ENCODE results near the gene CDC45.

CDC45 gene

DNA sequence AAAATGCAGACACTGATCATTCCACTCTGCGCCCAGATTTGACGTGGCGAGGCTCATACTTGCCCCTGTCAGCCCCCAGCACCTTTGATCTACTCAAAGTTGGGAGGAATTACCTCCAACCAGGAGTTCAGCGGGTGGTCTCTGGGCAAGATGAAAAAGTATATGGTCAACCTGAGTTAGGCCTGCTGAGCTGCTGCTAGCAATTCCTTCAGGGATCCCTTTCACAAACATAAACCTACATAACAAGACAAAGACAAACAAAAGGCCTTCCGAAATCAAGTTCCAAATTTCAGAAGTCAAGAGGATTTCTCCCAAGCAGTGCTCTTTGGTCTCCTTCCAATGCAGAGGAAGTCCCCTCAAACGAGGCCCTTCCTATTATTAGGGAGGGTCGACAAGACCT lies 23.6 kb downstream of the CDC45 start:
- no peak overlapping the region for H3K27ac Mint-ChIP-seq
- ATAC-seq (ENCODE audit: low read depth) = no peak
- no peaks in the 10 kb centered on the region for H3K27me3 Mint-ChIP-seq

GRCh38 chr22:19503869-19504268 lies 24.1 kb downstream of the CDC45 start:
- no peaks in the 10 kb centered on the region for H3K27me3 Mint-ChIP-seq
- no peaks in the 10 kb centered on the region for H3K36me3 Mint-ChIP-seq
- no peak overlapping the region for H3K27ac Mint-ChIP-seq
- no peaks in the 10 kb centered on the region for H3K9me3 Mint-ChIP-seq
- DNase-seq (ENCODE audit: low spot score in 2 of 2) (no peak), ATAC-seq (ENCODE audit: low read depth) (no peak)
- peaks cover 3% of the 10 kb centered on the region for H3K4me1 Mint-ChIP-seq
- H3K4me3 Mint-ChIP-seq = no peak overlapping the region

More for the DNA sequence above, 23.6 kb downstream of the CDC45 start:
- Mint-ChIP-seq H3K9me3 (no peaks in the 10 kb centered on the region), H3K4me3 (no peak overlapping the region), H3K4me1 (peaks cover 3% of the 10 kb centered on the region), H3K36me3 (no peaks in the 10 kb centered on the region)
- no peak for DNase-seq (ENCODE audit: low spot score in 2 of 2)

GRCh38 chr22:19504900-19505734 lies 25.4 kb downstream of the CDC45 start:
- DNase-seq (ENCODE audit: low spot score in 2 of 2) = no peak

DNA sequence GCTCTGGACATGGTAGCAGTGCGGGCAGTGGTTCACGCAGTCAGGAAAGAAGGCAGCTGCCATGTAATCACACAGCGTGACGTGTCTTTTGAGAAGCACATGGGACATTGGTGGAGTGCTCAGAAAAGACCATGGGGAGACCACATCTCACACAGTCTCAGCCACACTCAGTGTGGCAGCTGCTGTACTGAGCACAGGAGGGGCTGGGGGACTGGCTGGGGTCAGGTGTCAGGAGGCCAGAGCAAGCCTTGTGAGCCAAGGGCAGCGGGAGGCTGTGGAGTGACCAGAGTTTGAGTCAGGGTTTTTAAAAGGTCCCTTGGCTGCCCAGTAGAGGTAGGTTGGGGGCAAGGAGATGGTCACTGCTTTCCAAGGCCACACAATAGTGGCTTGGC lies 26.0 kb downstream of the CDC45 start:
- no peak overlapping the region for H3K27ac Mint-ChIP-seq
- H3K36me3 Mint-ChIP-seq = no peaks in the 10 kb centered on the region
- H3K4me3 Mint-ChIP-seq = no peak overlapping the region
- ATAC-seq (ENCODE audit: low read depth) (no peak), DNase-seq (ENCODE audit: low spot score in 2 of 2) (no peak)
- no peaks in the 10 kb centered on the region for H3K9me3 Mint-ChIP-seq
- H3K27me3 Mint-ChIP-seq = no peaks in the 10 kb centered on the region
- H3K4me1 Mint-ChIP-seq = peaks cover 3% of the 10 kb centered on the region

More at GRCh38 chr22:19504900-19505734, 25.4 kb downstream of the CDC45 start:
- Mint-ChIP-seq H3K27ac (no peak overlapping the region), H3K4me3 (no peak overlapping the region), H3K36me3 (no peaks in the 10 kb centered on the region), H3K4me1 (peaks cover 3% of the 10 kb centered on the region), H3K27me3 (no peaks in the 10 kb centered on the region), H3K9me3 (no peaks in the 10 kb centered on the region)
- no peak for ATAC-seq (ENCODE audit: low read depth)

DNA sequence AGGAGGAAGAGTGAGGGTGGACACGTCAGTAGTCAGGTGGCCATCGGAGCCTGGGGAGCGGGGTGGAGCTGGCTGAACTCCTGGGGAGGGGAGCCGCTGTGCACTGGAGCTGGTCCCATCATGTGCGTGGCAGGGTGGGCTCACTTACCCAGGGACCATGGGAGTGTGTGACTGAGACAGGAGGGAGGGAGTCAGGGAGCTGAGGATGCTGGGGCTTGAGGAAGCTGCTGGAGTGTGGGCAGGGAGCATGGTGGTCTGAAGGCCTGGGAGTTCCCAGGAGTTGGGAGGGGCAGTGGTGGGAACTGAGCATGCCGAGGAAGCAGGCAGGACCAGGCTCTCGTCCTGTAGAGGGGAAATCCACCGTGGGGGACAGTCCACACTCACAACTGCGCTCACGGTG lies 26.5 kb downstream of the CDC45 start:
- Mint-ChIP-seq H3K27ac (no peak overlapping the region), H3K36me3 (no peaks in the 10 kb centered on the region), H3K9me3 (no peaks in the 10 kb centered on the region), H3K4me1 (peaks cover 3% of the 10 kb centered on the region), H3K4me3 (no peak overlapping the region), H3K27me3 (no peaks in the 10 kb centered on the region)
- DNase-seq (ENCODE audit: low spot score in 2 of 2) (no peak), ATAC-seq (ENCODE audit: low read depth) (no peak)

DNA sequence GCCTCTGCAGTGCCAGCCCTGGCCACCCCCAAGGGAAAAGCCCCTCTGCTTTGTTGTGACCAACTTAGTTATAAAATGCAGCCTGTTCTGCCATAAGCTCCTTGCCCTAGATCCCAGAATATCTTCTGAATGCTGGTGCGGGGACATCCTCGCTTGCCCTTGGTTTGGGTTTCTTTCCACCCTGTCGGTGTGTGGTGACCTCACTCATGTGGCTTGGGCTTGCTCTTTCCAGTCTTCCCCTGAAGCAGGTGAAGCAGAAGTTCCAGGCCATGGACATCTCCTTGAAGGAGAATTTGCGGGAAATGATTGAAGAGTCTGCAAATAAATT lies 27.8 kb downstream of the CDC45 start:
- DNase-seq (ENCODE audit: low spot score in 2 of 2) (no peak), ATAC-seq (ENCODE audit: low read depth) (no peak)
- H3K27me3 Mint-ChIP-seq = no peaks in the 10 kb centered on the region
- no peaks in the 10 kb centered on the region for H3K9me3 Mint-ChIP-seq
- H3K36me3 Mint-ChIP-seq = no peaks in the 10 kb centered on the region
- no peak overlapping the region for H3K27ac Mint-ChIP-seq
- H3K4me3 Mint-ChIP-seq = no peak overlapping the region
- H3K4me1 Mint-ChIP-seq = peaks cover 3% of the 10 kb centered on the region

GRCh38 chr22:19508024-19508776 lies 28.5 kb downstream of the CDC45 start:
- DNase-seq (ENCODE audit: low spot score in 2 of 2) (no peak), ATAC-seq (ENCODE audit: low read depth) (no peak)
- H3K27me3 Mint-ChIP-seq = no peaks in the 10 kb centered on the region
- peaks cover 3% of the 10 kb centered on the region for H3K4me1 Mint-ChIP-seq
- H3K36me3 Mint-ChIP-seq = no peaks in the 10 kb centered on the region
- no peaks in the 10 kb centered on the region for H3K9me3 Mint-ChIP-seq
- H3K4me3 Mint-ChIP-seq = no peak overlapping the region
- no peak overlapping the region for H3K27ac Mint-ChIP-seq

DNA sequence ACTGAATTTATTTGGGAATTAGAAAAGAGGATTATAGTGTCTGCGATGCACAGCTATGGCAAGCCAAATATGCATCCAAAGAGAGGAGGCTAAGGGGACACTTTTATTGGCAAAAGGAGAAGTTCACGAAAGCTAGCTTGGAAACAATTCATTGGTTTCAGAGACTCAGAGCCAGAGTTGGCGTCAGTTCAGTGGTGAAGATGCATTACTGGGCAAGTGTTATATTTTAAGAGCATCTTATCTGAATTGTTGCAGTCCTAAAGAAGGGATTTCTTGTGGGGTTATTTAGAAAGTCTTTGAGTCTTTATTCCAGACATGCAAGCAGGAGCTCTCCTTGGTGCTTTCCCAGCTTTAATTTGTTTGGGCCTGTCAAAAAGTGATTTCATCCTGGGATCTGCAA lies 29.5 kb downstream of the CDC45 start:
- H3K27ac Mint-ChIP-seq = no peak overlapping the region
- no peak overlapping the region for H3K4me3 Mint-ChIP-seq
- DNase-seq (ENCODE audit: low spot score in 2 of 2) = no peak
- no peaks in the 10 kb centered on the region for H3K27me3 Mint-ChIP-seq
- peaks cover 3% of the 10 kb centered on the region for H3K4me1 Mint-ChIP-seq
- no peak for ATAC-seq (ENCODE audit: low read depth)
- H3K9me3 Mint-ChIP-seq = peaks cover 4% of the 10 kb centered on the region
- peaks cover 3% of the 10 kb centered on the region for H3K36me3 Mint-ChIP-seq

- no peak overlapping the region for H3K27ac Mint-ChIP-seq
- H3K27me3 Mint-ChIP-seq = no peaks in the 10 kb centered on the region
- peaks cover 4% of the 10 kb centered on the region for H3K9me3 Mint-ChIP-seq
- ATAC-seq (ENCODE audit: low read depth) (no peak), DNase-seq (ENCODE audit: low spot score in 2 of 2) (no peak)
- peaks cover 3% of the 10 kb centered on the region for H3K36me3 Mint-ChIP-seq
- H3K4me1 Mint-ChIP-seq = peaks cover 3% of the 10 kb centered on the region
- no peak overlapping the region for H3K4me3 Mint-ChIP-seq
Measured at GRCh38 chr22:19509923-19510322, 30.2 kb downstream of the CDC45 start.

- DNase-seq (ENCODE audit: low spot score in 2 of 2) (no peak), ATAC-seq (ENCODE audit: low read depth) (no peak)
- no peak overlapping the region for H3K4me3 Mint-ChIP-seq
- peaks cover 3% of the 10 kb centered on the region for H3K36me3 Mint-ChIP-seq
- H3K27me3 Mint-ChIP-seq = no peaks in the 10 kb centered on the region
- no peaks in the 10 kb centered on the region for H3K4me1 Mint-ChIP-seq
- H3K9me3 Mint-ChIP-seq = peaks cover 4% of the 10 kb centered on the region
- H3K27ac Mint-ChIP-seq = no peak overlapping the region
Measured at GRCh38 chr22:19510919-19511341, 31.2 kb downstream of the CDC45 start.

- Mint-ChIP-seq H3K4me1 (no peaks in the 10 kb centered on the region), H3K27ac (no peak overlapping the region), H3K9me3 (peaks cover 4% of the 10 kb centered on the region), H3K36me3 (peaks cover 3% of the 10 kb centered on the region), H3K4me3 (no peak overlapping the region), H3K27me3 (no peaks in the 10 kb centered on the region)
- DNase-seq (ENCODE audit: low spot score in 2 of 2) (no peak), ATAC-seq (ENCODE audit: low read depth) (no peak)
Measured at GRCh38 chr22:19513823-19514222, 34.1 kb downstream of the CDC45 start.

DNA sequence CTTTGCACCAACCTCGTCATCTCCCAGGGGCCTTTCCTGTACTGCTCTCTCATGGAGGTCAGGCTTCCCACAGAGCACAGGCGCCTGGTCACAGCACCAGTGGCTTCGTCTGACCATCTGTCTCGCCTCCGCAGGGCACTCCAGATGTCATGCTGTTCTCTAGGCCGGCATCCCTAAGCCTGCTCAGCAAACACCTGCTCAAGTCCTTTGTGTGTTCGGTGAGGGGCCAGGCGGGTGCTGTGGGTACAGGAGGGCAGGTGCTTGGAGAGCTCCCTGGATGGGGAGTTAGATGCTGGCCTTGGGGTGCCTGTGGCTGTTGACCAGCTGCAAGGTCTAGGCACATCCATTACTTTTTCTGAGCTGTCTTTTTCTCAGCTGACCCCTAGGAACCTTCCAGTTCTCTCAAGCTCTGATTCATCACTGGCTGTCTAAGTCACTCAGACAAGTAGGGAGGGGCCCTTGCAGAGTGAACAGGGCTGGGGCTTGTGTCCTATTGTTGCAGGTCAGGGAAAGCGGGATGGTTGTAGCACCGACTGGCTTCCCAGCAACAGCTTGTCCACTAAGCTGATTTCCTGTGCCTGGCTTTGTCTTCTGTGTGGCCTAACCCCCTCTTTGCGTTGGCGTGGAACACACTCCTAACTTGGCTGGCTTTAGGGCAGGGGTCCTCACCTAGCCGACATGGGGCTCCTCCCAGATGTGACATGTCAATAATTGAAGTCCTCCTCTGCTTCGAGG lies 35.3 kb downstream of the CDC45 start:
- Mint-ChIP-seq H3K36me3 (peaks cover 3% of the 10 kb centered on the region), H3K9me3 (peaks cover 4% of the 10 kb centered on the region), H3K27me3 (no peaks in the 10 kb centered on the region), H3K4me3 (no peak overlapping the region), H3K4me1 (no peaks in the 10 kb centered on the region), H3K27ac (no peak overlapping the region)
- ATAC-seq (ENCODE audit: low read depth) (no peak), DNase-seq (ENCODE audit: low spot score in 2 of 2) (no peak)

DNA sequence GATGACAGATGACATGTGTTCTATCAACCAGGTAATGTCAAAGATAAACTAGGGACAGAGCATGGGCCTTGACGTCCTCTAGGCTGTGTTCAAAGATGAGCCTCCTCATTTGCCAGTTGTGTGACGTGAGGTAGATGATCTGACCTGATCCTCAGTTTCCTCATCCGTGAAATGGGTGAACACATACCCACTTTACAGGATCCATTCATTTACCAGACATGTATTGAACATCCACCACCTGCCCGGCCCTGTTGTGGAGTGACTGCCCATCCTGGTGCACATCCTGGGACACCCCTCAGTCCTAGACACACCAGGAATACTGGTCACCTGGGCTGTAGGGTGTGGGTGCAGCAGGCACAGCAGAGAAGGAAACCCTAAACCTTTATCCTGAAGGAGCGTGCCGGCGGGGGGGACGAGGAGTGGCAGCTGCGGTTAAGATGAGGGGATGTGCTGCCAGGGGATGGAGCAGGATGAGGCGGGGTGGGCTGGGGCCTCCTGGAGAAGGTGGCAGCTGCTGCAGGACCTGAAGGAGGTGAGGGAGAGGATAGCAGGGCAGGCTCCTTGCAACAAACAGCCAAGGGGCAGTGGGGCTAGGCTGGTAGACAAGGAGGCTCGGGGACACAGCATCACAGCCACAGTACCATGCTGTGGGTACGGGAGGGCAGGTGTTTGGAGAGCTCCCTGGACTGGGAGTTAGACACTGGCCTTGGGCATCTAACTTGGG lies 36.1 kb downstream of the CDC45 start:
- Mint-ChIP-seq H3K27me3 (no peaks in the 10 kb centered on the region), H3K9me3 (peaks cover 4% of the 10 kb centered on the region), H3K4me3 (no peak overlapping the region), H3K4me1 (no peaks in the 10 kb centered on the region), H3K36me3 (peaks cover 3% of the 10 kb centered on the region), H3K27ac (no peak overlapping the region)
- DNase-seq (ENCODE audit: low spot score in 2 of 2) (no peak), ATAC-seq (ENCODE audit: low read depth) (no peak)
